ENCODE results near the gene TTR.

TTR gene

DNA sequence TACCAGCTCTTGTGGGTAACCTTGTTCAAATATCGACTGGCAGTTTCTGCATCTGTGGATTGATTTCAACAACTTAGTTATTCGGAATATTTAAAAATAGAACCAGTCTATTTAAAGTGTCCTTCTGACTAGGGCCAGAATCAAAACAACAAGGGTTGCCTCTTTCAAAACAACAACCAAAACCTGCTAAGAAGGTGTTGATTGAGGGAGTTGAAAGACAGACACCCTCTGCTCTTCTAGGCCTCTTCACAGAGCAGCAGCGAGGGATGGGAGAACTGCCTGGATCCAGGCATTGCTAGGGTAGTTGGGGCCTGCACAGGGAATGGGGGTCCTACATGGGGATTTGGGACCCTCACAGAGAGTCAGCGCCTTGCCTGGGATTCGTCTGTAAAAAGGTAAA lies 19.8 kb downstream of the TTR start:
- in situ Hi-C loops (cut with MboI; ENCODE audit: low sequenced_read_pairs) = no loop called here

GRCh38 chr18:31612124-31612523 lies 20.4 kb downstream of the TTR start:
- in situ Hi-C loops (cut with MboI; ENCODE audit: low sequenced_read_pairs) = no loop called here

DNA sequence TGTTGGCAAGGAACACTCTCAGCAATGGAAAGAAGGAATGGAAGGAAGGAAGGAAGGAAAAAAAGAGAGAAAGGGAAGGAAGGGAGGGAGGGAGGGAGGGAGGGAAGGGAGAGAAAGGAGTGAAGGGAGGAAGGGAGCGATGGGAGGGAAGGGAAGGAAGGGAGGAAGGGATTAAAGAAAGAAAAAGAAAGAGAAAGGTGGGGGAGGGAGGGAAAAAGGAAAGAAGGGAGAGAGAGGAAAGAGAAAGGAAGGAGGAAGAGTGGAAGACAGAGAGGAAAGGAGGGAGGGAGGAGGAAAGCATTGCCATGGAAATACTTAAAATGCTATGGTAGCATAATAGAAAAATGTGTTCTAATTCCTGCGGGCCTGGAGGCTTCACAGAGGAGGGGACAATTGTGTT lies 22.4 kb downstream of the TTR start:
- in situ Hi-C loops (cut with MboI; ENCODE audit: low sequenced_read_pairs) = no loop called here

GRCh38 chr18:31616586-31616985 lies 24.9 kb downstream of the TTR start:
- in situ Hi-C loops (cut with MboI; ENCODE audit: low sequenced_read_pairs) = no loop called here

GRCh38 chr18:31617031-31617717 lies 25.5 kb downstream of the TTR start:
- in situ Hi-C loops (cut with MboI; ENCODE audit: low sequenced_read_pairs) = no loop called here

DNA sequence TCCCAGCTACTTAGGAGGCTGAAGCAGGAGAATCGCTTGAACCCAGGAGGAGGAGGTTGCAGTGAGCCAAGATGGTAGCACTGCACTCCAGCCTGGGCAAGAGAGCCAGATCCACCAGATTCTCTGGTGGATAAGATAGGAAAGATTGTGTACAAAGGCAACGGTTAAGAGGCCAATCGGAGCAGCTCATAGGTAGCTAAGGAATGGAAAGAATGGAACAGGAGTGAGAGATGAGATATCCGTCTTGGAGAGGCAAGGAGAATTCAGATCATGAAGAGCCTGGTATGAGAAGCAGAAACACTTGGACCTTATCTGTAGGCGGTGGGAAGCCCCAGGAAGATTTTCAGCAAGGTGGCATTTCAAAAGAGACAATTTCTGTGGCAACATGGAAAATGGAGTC lies 27.1 kb downstream of the TTR start:
- in situ Hi-C loops (cut with MboI; ENCODE audit: low sequenced_read_pairs) = no loop called here

DNA sequence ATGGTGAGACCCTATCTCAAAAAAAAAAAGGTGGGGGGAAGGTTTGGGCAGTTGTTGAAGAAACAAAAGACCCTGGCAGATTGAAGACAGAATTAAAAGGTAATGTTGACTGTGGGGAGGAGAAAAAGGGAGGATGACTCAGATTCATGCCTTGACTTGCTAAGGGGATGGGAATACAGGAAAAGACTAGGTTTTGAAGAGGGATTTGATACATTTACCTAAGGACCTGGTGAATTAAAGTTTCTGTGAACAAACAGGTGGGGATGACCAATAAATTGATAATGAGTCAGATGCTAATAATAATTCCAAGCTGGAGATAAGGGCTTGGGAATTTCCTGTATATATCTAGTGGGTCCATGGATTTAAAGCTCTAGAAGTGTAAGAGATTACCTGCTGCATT lies 27.6 kb downstream of the TTR start:
- in situ Hi-C loops (cut with MboI; ENCODE audit: low sequenced_read_pairs) = no loop called here

DNA sequence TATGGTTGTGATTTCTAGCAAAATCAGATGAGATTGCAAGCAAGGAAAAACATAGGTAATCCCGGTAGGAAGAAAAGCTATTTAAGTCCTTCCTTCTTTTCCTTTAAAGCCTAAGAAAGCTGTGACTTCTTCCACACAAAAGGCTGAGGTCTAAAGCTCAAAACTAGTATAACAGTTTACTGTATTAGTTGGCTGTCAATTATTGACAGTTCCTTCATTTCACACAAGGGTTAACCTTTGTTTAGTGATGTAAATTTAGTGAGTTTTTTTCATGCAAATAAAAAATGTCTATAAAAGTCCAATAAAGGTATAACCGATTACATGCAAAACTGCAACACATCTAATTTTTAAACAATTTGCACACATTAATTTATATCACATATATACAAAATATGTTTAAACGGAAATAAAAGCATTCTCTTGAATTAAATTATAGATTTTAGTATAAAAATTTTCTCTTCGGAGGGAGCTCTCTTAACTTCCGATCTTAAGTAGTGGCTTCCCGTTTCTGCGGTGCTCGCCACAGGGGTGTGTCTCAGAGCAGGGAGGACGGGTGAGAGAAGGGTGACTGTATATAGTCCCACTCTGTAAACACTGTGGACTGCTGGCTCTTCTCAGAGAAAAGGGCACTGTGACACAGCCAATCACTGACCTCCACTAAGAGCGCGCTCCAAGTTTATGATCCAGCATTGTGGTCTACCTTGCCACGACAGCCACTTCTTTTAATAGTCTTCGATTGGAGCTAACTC lies 33.4 kb downstream of the TTR start:
- in situ Hi-C loops (cut with MboI; ENCODE audit: low sequenced_read_pairs) = no loop called here

- in situ Hi-C loops (cut with MboI; ENCODE audit: low sequenced_read_pairs) = no loop called here
Measured at GRCh38 chr18:31626409-31626808, 34.7 kb downstream of the TTR start.

GRCh38 chr18:31630549-31630948 lies 38.9 kb downstream of the TTR start:
- in situ Hi-C loops (cut with MboI; ENCODE audit: low sequenced_read_pairs) = no loop called here

DNA sequence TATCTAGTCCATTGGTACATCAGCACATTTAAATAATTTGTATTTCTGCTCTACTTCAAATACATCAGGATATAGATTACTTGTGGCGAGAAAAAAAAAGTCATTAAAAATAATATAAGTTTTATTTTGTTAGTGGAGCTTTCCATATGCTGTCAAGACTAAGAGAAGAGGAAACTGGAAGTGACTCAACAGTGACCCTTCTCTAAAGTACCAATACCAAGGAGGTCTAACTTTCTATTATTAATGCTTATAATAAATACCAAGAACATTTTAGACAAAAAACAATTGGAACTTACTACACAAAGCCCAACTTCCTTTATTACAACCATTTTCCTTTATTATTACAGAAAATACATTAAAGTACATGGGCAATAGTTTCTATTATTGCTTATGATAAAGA lies 39.8 kb downstream of the TTR start:
- in situ Hi-C loops (cut with MboI; ENCODE audit: low sequenced_read_pairs) = no loop called here

GRCh38 chr18:31632356-31632755 lies 40.7 kb downstream of the TTR start:
- in situ Hi-C loops (cut with MboI; ENCODE audit: low sequenced_read_pairs) = no loop called here

DNA sequence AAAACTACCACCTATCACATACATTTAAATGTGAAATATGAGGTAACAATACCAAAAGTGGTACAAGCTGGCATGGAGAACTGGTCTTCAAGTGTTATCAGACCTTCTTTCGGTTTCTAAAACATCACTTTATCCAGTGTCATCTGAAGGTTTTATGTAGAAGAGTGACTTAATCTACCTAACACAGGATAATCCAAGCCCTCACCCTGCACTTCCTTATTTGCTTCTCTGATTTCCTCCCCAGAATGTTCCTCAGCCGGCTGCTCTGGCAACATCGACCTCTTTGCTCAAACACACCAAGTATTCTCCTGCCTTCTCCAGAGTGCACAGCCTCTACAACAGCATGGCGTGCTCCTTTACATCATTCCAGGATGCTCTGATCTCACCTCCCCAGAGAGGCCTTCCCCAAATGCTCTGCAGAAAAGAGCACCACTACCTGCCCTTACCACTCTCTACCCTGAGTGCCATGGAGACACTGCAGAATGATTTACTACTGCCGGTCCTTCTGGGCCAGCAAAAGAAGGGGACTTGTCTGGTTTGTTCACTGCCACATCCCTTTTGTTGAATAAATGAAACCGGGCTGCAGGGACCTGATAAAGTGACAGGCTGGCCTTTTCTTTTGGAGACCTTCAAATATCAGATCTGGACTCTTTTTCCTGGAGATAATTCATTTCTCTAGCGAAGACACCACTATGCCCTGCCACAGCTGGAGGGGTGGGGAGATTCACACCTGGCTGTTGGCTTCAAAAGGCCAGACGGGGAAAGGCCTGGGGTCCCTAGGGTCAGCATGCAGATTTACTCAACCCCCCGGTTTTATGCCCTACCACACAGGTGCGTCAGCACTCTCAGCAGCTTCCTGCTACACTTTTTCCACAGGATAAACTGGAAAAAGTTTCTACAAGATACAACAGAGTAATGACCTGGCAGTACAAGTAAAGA lies 42.0 kb downstream of the TTR start:
- in situ Hi-C loops (cut with MboI; ENCODE audit: low sequenced_read_pairs) = no loop called here

GRCh38 chr18:31634331-31634713 lies 42.6 kb downstream of the TTR start:
- in situ Hi-C loops (cut with MboI; ENCODE audit: low sequenced_read_pairs) = no loop called here

DNA sequence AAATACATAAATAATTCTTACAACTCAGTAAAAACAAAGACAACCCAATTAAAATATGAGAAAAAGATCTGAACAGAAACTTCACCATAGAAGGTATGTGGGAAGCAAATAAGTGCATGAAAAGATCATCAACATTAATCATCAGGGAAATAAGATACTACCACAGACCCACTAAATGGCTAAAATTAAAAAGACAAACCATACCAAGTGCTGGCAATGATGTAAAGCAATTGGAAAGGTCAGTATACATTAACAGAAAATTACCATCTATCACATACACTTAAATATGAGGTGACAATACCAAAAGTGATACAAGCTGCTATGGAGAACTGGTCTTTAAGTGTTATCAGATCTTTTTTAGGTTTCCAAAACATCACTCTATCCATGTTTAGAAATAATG lies 44.7 kb downstream of the TTR start:
- in situ Hi-C loops (cut with MboI; ENCODE audit: low sequenced_read_pairs) = no loop called here

GRCh38 chr18:31637445-31637844 lies 45.8 kb downstream of the TTR start:
- in situ Hi-C loops (cut with MboI; ENCODE audit: low sequenced_read_pairs) = no loop called here

GRCh38 chr18:31643003-31643402 lies 51.3 kb downstream of the TTR start:
- in situ Hi-C loops (cut with MboI; ENCODE audit: low sequenced_read_pairs) = no loop called here

DNA sequence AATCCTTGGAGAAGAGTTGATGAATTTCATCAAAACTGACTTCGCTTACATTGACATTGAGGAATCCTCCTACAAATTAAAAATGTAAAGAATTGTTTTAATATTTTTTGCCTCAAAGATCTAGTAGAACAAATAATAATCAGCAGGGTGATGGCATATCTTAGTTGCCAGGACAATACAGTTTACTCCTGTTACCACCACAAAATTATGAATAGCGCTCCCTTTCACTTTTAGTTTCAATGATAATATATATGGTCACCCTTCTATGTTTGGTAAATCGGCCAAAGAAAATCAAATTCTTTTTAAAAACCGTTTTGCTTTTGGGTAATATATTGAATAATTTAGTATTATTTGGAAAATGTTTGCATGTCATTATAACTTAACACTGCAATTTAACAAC lies 53.7 kb downstream of the TTR start:
- in situ Hi-C loops (cut with MboI; ENCODE audit: low sequenced_read_pairs) = no loop called here

DNA sequence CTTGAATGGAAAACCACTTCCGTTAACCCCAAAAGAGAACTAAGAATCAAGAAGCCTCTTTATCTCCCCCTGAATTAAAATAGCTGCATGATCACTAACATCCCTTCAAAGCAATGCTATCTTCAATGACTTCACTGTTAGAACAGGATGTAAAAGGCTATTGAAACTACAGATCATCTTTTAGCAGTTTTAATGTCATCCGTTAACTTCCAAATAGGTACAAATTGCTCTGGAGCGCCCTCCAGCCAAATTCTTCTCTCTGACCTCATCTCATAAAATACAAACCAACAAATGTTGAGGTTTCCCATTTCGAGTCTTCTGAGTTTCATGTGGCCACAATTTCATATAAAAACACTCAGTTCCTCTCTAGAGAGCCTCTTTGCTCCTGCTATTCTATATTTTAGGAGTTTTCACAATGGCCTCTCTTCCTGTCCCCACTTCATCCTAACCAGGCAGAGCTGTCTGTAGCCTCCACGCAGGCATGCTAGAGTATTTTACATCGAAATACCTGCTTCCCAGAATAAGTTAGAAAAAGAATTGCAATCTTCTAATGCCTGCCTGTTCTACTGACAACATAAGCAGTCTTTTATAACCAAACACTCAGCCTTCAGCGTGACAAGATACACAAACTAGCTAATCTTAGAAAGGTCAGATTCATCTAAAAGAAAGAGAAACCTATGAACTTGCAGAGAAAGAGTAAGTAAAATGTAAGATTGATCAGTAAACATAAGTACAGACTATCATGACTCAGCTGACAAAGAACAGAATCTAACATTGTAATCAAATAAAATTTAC lies 54.9 kb downstream of the TTR start:
- in situ Hi-C loops (cut with MboI; ENCODE audit: low sequenced_read_pairs) = no loop called here

- in situ Hi-C loops (cut with MboI; ENCODE audit: low sequenced_read_pairs) = no loop called here
Measured at GRCh38 chr18:31647127-31647753, 55.6 kb downstream of the TTR start.

Data from HL-60/S4 (cell line).